ENCODE results near the gene CALML3.

- TF ChIP-seq CTCF (IDR thresholded peaks at IDR 0.05) = no peak
- TF ChIP-seq EZH2 (IDR thresholded peaks at IDR 0.05) = no peak
- TF ChIP-seq EZH2phosphoT487 (IDR thresholded peaks at IDR 0.05) = no peak
These were observed 46.4 kb downstream of the CALML3 start for GRCh38 chr10:5570979-5571810.
